GM19463 (cell line): ENCODE results near the gene IGF2.
"Not testable (repeated sequence)": the region's sequence is repeated elsewhere in the genome, so short reads cannot be mapped to it uniquely, and the experiment has no call there.

ENCODE experiments used
- ATAC-seq: cut with Tn5 transposase; IDR thresholded peaks from one replicate; pipeline ENCODE4 v1.9.1; 2021; ENCODE audit warnings: mild to moderate bottlenecking, moderate library complexity; ENCODE audit not compliant: unreplicated experiment

IGF2 gene, protein sequence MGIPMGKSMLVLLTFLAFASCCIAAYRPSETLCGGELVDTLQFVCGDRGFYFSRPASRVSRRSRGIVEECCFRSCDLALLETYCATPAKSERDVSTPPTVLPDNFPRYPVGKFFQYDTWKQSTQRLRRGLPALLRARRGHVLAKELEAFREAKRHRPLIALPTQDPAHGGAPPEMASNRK

DNA sequence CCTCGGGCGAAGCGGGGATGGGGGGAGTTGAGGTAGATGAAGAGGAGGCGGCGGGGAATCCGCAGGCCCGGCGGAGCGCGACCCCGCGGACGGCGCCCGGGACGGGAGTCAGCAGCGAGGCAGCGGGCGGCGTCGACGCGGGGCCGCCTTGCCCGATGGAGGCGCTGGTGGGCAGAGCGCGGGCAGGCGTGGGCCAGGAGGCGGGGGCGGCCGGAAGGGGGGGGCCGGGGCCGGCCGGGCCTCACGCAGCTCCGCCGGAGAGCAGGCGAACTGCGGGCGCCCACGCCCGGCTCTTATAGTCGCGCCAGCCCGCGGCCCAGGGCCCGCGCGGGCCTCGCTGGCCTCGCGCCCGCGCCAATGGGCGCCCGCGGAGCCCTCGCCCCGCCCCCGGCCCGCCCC, at the start of gene IGF2:
TSS of gene IGF2 (minus strand) at position 267 of the 399 bp plus-strand sequence. CDS start 3,866 bp downstream, outside the sequence.
- no peak for ATAC-seq

DNA sequence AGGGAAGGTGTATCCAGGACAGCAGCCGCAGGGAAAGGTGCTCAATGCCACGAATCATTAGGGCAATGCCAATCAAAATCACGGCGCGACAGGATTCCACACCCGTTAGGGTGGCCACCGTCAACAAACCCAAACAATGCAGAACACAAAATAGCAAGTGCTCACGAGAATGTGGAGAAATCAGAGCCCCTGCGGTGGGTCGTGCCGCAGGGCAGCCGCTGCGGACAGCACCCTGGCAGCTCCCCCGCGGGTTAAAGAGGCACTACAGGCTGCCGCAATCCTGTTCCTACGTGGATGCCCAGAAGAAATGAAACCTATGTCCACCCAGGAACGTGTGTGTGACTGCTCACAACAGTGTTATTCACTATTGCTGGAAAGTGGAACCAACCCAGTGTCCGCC, 49.6 kb upstream of the IGF2 start:
- ATAC-seq: no peak

DNA sequence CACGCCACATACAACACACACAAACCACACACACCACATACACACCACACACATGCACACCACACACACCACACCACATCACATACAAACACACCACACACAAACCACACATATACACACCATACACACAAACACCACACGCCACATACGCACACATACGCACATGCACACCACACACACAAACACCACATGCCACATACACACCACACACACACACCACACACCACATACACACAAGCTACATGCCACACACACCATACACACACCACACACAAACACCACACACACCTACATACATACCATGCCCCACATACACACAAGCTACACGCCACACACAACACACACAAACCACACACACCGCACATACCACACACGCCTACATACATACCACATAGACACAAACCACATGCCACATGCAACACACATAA, 48.1 kb upstream of the IGF2 start:
- no peak for ATAC-seq

DNA sequence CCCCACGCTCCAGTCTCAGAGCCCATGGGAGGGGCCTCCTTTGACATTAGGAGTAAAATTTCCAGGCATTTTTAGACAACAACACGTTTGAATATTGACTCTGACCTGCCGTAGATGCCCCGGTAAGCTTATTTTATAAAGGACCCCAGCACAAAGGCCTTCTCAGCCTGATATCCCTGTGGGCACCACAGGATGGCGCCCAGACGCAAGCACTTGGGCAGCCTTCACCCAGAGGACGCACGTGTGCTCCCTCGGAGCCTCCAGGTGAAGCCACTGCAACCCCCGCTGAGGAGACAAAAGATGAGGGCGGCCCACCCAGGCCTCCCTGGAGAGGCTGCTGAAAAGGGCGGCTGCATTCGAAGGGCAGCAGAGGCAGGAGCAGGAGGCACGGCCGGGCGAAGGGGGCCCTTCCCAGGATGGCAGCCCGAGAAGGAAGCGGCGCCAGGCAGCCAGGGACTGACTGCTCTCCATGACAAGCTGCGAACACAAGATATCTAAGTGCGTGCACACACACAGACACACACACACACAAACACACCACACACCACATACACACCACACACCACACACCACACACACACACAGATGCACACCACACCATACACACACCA, 47.6 kb upstream of the IGF2 start:
- no peak for ATAC-seq

DNA sequence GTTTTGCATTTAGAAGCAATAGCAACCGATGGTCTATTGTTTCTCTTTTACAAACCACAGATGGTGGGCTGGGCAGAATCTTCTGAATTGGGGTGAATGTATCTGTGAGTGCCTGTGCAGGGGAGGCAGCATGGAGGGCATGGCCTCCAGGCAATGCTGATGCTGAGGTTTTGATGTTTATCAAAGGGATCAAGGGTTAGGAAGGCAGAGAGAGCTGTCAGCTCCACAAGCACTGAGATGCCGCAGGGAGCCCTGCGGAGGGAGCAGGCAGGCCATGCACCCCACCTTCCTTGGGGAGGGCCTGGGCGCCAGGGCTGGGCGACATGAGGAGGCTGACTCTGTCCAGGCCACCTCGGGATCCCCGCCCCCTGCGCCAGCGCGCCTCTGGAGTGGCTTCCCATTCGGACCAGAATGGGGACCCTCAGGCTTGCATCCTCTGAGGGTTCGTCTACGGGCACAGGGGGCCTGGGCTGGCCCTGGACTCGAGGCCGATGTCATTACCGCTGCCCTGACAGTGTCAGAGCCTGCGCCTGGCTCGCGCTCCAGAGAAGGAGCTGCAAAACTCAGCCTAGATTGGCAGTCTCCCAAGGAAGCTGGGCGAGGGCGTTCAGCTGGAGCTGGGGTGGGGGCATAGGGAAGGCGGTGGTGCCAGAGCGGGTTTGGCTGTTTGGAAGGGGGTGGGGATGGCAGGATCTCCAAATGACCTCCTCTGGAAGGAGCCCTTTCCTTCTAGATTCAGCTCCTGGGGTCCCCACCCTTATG, 46.3 kb upstream of the IGF2 start:
- no peak for ATAC-seq

DNA sequence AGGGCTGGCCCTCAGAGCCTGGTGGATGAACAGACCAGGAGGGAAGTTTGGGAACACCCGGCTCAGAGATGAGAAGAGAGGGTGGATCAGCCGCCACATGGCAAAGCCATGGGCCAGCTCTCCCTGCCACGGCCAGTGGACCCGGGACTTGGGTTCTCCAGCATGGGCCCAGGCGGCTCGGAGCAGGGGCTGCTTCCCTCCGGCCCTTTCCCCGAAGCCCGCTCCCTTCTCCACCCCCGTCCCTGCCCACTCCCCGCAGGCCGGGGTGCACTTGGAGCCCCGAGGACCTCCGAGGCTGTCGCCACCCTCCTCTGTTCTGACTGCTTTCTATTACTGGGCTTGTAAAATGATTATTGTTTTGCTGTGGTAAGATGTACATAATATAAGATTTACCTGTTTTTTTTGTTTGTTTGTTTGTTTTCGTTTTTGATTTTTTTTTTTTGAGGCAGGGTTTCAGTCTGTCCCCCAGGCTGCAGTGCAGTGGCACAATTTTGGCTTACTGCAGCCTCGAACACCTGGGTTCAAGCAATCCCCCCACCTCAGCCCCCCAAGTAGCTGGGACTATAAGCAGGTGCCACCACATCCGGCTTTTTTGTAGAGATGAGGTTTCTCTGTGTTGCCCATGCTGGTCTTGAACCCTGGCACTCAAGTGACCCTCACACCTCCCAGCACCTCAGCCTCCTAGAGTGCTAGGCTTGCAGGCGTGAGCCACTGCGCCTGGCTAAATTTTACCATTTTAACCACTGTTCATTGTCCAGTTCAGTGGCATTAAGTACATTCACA, 43.7 kb upstream of the IGF2 start:
- ATAC-seq: no peak

DNA sequence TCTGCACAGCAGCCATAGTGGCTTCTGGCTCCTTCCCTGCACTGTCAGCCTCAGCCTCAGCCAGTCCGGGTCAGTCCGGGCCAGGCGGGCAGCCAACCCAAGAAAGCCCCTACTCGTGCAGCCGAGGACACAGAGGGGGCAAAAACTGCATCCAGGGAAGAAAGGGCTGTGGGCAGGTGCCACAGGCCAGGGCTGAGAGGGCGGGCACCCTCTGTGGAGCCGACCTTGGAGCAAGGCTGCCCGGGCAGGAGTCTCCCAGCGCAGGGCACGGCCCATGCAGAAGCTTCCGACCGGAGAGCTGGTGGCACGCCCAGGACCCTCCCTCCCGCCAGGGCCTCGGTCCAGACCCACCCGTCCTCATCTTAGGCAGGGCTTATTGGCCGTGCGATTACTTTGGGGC, 42.9 kb upstream of the IGF2 start:
- ATAC-seq: no peak

DNA sequence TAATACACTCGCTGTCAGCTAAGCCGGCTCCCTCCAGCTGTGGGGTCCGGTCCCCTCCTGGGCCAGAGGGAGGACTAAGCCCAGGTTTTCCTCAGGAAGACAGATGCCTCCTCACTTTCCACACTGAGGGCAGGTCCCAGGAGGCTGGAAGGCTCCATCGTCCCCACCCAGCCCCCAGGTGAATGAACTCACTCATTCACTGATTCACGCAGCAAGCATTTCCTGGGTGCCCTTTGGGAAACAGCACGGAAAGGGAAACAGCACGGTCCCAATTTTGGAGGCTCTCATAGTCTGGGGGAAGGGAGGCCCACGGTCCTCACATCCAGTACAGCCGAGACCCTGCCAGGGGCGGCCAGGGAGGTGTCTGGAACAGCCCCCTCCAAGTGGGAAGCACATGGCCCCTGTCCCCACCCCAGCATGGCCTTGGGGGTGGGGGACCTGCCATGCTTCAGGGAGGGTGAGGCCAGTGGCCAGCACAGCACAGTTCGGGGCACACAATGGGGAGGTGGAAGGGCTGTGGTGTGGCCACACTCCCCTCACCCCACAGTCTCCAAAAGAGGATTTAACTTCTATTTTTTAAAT, 41.7 kb upstream of the IGF2 start:
- ATAC-seq: no peak

DNA sequence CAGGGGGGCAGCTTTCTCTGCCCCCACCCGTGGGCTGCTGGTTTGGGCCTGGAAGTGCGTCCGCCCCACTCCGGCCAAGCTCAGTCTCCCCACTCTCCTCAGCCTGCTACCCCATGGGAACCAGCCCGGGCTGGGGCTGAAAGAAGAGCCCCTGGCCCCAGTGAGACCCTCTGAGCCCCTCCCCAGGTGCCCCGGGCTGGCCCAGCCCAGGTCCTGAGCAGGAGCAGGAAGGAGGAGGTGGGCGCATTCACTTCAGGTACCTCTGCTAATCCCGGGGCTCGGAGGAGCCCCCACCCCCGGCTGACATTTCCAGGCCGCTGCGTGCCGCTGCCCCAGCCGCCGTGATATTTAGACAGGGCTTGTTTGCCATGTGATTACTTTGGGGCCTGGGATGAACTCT, 41.2 kb upstream of the IGF2 start:
- no peak for ATAC-seq

DNA sequence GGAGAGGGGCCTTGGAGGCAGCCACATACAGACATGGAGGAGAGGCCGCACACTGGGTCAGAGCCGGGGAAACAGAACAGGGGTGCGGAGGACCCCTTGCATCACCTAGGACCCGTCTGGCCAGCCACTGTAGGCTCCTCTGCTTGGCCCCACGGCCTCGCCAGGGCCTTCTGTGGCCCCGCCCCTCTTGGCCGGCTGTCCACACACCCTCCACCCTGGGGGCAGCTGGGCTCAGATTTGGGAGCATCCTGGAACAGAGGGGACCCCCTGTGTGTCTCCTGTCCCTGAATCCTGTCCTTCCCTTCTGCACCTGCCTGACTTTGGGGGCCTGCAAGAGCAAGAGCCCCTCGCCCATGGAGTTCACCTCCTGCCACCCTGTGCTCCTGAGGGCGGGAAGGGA, 40.3 kb upstream of the IGF2 start:
- no peak for ATAC-seq

DNA sequence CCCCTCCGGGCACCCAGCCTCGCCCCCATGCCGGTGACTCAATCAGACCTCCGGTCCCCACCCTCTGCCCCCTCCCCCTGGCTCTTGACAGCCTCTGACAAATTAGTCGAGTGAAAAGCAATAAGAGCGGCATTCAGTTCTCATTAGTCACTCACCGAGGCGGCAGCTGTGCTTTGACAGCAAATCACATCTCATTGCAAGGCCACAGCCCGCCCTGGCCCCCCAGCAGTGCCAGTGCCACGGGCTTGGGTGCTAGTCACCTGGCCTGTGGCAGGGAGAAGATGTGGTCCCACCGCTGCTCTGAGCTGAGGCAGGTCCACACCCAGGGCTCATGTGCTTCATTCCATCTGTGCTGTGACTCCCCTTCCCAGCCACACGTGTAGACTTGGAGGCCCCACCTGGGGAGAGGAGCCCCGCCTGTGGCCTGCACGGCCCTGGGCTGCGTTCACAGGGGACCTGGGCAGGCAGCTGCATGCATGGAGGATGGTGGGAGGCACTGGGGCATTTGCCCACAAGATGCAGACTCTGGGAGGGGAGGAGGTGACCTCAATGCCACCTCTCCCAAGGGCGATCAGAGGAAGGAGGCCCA, 39.8 kb upstream of the IGF2 start:
- no peak for ATAC-seq

DNA sequence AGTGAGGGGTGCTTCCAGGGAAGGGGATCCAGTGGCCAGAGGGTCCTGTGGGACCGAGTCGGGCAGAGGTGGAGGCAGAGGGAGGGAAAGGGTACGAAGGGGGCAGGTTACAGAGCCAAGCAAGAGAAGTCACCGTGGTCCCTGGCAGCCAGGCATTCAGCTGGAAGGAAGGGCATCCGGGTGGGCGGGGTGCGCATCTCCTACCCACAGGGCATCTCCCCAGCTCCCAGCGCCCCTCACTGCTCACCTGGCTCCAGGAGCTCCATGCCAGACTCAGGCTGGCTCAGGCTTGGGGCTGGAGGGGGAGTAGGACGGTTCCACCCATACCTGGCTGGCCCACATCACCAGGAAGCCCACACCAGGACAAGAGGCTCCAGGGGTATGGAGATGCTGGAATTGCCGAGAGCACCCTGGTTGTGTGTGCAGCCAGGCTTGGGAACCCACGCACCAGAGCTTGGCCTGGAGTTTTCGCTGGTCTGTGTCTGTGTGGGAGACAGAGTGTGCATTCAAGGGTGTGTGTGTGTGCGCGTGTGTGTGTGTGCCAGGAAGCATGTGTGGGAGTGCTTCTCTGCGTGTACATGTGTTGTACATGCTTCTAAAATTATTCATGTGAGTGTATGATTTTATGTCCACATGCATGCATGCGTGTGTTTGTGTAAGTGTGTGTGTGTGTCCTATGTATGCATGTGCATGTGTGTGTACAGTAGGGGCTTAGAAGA, 39.0 kb upstream of the IGF2 start:
- not testable (repeated sequence) for ATAC-seq

DNA sequence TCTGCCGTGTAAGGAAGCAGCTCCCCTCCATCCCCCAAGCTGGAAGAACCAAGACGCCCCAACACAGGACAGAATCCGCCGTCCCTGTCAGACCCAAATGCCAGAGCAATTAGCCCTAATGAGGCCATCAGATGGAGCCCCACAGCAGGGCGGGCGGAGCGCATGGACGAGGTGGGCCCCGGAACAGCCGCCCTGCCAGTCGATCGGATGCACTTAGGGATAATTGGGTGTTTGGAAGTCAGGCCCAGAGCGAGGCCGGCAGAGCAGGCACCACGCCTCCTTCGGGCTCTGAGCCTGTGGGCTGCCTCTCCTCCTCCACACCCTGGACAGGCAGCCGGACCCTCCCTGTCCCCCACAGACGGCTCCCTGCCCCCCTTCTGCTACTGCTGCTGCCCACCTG, 37.9 kb upstream of the IGF2 start:
- ATAC-seq: no peak

DNA sequence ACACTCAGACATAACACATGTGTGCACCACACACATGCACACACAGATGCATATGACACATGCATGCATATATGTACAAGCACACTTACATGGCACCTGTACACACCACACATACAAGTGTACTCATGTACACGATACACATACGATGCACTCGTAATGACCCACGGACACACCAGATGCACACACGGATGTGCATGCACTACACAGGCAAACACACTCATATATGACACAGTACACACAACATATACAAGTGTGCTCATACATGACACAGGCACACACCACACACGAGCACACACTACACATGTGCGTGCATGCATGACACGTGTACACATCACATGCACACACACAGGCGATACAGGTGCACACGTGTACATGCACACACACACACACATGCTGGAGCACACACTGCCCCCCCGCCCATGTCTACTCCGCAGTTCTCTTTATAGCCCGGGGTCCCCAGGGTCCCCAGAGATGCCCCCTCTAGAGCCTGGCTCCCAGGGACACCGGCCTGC, 37.3 kb upstream of the IGF2 start:
- ATAC-seq: no peak

DNA sequence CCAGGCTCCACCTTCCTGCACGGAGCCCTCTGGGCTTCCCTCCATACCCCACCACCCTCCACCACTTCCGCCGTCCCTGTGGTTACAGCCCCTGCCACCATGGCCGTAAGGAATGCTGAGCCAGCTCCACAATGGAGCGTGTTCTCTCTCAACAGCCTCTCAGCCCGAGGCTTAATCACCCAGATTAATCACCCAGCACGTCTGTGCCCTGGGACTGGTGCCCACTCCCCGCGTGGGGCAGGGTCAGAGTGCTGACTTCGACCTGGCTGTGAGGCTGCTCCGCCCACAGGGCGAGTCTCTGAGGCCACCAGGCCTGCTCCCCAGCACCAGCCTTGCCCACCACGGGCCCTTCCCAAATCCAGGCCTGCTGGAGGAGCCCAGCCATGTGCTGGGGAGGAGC, 36.5 kb upstream of the IGF2 start:
- no peak for ATAC-seq

DNA sequence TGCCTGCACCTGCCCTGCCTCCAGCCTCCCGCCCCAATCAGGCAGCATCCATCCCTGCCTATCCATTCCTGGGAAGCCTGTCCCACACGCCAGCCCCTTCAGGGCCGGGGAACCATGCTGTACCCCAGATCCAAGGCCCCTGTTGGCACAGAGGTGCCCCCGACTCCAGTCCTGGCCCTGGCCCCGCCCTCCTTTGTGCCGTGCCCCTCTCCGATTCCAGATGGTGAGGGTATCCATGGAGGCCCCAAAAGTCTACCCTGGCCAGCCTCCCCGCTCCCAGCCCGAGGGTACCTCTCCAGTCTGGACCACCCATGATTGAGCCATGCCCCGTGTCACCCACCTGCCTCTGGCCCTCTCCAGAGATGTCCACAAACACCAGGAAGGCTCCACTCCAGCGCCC, 35.2 kb upstream of the IGF2 start:
- ATAC-seq: no peak

DNA sequence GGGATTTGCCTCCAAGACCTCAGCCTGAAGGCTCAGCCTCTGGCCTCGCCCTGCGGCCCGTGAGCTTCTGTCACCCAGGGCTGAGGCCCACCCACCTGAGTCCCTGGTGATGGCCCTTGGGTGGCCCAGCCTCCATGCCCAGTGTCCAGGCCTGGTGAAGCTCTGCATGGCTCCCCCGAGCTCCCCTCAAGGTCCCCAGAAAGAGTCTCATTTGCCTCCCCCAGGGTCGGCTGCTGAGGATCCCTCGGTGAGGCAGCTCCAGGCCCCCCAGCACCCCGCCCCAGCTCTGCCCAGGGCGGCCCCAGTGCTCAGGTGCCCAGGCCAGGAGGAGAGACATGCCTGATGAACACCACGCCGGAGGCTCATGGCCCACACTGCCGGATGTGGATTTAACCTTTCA, 34.6 kb upstream of the IGF2 start:
- ATAC-seq: no peak

DNA sequence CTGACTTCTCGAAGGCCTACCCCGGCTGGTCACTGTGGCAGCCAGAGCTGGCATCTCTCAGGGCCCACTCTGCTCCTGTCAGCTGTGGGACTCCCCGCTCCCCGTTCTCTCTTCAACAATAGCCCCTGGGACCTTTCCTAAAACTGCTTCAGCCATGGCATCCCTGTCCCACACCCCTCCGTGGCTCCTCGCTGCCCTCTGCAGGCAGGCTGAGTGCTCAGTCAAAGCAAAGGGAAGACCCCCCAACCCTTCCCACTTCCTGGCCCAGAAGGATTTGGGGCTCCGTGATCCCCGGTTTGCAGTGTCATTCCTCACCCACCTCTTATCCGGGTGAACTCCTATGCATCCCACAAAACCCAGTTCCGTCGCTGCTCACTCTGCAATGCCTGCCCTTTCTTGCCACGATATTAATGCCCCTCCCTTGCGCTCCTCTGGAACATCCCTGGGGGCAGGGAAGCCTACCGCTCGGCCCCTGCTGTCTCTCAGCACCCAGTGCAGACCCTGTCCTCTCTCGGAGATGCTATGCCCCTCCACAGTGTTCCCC, 34.0 kb upstream of the IGF2 start:
- no peak for ATAC-seq

DNA sequence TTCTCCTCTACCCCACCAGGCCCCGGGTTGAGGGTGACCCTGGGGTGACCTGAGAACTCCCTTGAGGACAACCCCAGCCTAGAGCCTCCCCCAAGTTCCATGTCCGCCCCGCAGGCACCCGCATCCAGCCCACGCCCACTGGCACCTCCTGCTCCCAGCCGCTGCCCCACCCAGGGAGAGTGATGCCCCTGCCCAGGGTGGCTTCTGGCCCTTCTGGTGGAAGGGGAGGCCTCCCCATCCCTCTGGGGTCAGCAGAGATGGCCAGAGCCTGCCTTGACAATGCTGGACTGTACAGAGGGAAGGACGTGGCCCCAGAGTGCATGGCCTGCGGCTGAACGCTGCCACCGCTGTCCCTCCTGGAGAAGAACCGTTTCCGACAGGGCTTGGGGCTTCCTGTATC, 33.5 kb upstream of the IGF2 start:
- no peak for ATAC-seq

DNA sequence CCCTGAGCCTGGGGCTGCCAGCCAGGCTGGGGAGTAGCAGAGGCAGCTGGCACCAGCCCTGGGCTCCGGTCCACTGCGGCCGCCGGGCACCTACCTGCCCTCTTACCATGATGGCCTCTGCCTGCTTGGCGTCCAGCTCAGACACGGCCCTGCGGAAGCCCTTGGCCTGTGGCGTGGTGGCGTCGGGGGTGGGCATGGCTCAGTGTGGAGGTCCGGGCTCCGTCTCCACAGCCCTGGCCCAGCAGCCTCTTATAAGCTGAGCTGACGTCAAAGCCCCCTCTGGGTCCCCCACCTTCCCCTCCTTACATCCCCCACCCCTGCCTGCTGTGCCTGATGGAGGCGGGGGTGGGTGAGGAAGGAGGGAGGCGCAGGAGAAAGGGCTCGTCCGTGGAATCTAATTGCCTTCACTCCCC, 32.4 kb upstream of the IGF2 start, which contains the start of gene TH:
TSS of gene TH (minus strand) at position 225 of the 413 bp plus-strand sequence. CDS start at position 196, 29 bp downstream.
- ATAC-seq: no peak
